NB4 (cell line): ENCODE measurements around the gene EHMT1.

ENCODE experiments used
- DNase-seq: peaks from one replicate; pipeline ENCODE4 v3.0.0; 2010; ENCODE audit warnings: low read depth
- H3K4me3 ChIP-seq: one replicate; pipeline ENCODE4 v1.5.1; 2011; ENCODE audit warnings: mild to moderate bottlenecking, low read depth, low read length, moderate library complexity
- CTCF ChIP-seq: IDR thresholded peaks from one replicate; pipeline ENCODE4 v1.5.1; 2012; ENCODE audit warnings: low read depth, low read length
- MAX ChIP-seq: IDR thresholded peaks from 2 replicates; pipeline ENCODE4 v1.6.1; 2011; ENCODE audit warnings: low read depth, low read length
- MYC ChIP-seq: IDR thresholded peaks from 2 replicates; pipeline ENCODE4 v1.6.1; 2011; ENCODE audit warnings: low read depth, low read length
- POLR2A ChIP-seq: IDR thresholded peaks from 2 replicates; pipeline ENCODE4 v1.6.1; 2011; ENCODE audit warnings: mild to moderate bottlenecking; ENCODE audit not compliant: insufficient read length; ENCODE audit errors: extremely low read depth

The EHMT1 gene

GRCh38 chr9:137703842-137704508 lies 85.2 kb downstream of the EHMT1 start:
- no peak overlapping the region for H3K4me3 ChIP-seq
- peak; percentile 25 for DNase-seq
- TF ChIP-seq POLR2A (no peak), MYC (no peak), MAX (no peak), CTCF (no peak)

GRCh38 chr9:137705443-137705863 lies 86.6 kb downstream of the EHMT1 start:
- TF ChIP-seq POLR2A (no peak), CTCF (no peak), MYC (no peak), MAX (no peak)
- H3K4me3 ChIP-seq = no peak overlapping the region
- no peak for DNase-seq

GRCh38 chr9:137705906-137706305 lies 87.1 kb downstream of the EHMT1 start:
- no peak overlapping the region for H3K4me3 ChIP-seq
- TF ChIP-seq MAX = no peak
- no peak for TF ChIP-seq POLR2A
- no peak for TF ChIP-seq MYC
- TF ChIP-seq CTCF = no peak
- DNase-seq = no peak

- TF ChIP-seq MYC (no peak), CTCF (no peak), POLR2A (no peak), MAX (no peak)
- DNase-seq = no peak
- no peak overlapping the region for H3K4me3 ChIP-seq
These were observed 88.6 kb downstream of the EHMT1 start for GRCh38 chr9:137707361-137707760.

GRCh38 chr9:137708590-137709284 lies 89.9 kb downstream of the EHMT1 start:
- DNase-seq = no peak
- TF ChIP-seq CTCF (no peak), MAX (no peak), POLR2A (no peak), MYC (no peak)
- H3K4me3 ChIP-seq = no peak overlapping the region
